Central memory CD4-positive, alpha-beta T cell (primary cell): Measurements from ENCODE around the gene TSNAX.

Experiments
- DNase-seq: peaks from one replicate; pipeline ENCODE4 v3.0.0; 2022

The TSNAX gene

DNA sequence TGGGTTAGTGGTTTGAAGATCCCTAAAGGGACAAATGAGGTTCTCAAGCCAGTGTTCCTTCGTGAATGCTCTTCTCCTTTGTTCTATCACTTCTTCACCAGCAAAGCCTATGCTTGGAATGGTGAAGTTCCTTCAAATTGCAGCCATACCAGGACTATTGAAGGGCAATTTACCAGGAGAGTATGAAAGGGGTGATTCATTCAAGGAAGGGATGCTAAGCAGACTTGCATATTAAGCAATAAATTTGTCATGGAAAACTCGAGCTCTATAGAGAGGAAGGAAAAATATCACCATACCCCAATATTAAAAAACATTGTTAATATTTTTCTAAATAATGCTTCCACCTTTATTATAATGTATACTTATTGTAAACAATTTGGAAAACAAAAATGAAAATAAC is 9.3 kb upstream of the TSNAX start:
- DNase-seq = no peak

DNA sequence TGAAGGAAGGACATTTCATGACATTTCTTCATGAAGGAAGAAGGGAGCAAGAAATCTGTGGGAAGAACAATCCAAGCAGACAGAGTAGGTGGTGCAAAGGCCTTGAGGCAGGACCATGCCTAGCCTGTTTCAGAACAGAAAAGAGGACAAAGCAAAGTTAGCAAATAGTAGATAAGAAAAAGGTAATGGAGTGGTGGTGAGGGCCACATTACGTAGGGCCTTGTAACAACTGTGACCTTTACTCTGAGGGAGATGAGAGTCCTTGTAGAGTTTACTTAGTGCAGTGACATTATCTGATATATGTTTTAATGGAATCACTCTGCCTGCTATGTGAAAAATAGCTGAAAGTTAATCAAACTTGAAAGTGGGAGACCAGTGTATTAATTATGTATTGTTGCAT is 6.4 kb upstream of the TSNAX start:
- no peak for DNase-seq

DNA sequence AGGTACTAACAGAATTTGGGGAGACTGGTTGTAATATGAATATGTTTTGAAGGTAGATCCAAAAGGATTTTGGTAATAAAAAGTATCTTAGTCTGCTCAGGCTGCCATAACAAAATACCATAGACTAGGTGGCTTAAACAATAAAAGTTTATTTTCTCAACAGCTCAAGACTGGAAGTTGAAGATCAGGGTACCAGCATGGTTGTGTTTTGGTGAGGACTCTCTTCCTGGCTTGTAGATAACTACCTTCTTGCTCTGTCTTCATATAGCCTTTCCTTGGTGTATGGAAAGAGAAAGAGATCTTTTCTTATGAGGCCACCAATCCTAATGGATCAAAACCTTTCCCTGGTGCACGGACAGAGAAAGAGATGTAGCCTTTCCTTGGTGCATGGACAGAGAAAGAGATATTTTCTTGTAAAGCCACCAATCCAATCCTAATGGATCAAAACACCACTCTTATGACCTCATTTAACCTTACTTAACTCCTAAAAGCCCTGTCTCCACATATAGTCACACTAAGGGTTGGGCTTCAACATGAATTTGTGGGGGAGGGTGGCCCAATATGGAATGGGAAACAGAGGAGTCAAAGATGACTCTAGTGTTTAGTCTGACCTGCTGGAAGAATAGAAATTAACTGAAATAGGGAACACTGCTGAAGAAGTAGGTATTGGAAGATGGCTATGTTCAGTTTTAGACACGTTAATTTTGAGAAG is 5.4 kb upstream of the TSNAX start:
- DNase-seq = no peak

DNA sequence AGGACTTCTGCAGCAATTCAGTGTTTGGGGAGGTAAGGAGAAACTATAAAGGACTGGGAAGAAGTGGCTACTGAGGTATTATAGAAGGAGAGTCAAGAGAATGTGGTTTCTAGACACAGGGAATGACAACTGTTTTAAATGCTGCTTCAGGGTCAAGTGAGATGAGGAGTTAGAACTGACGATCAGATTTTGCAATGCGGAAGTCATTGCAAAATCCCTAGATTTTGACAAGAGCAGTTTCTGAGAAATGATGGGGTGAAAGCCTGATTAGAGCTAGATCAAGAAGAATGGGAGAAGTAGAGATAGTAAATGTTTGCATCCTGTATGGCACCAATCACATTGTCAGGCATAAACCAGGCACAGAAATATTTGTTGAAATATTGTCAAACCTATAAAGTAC is 4.7 kb upstream of the TSNAX start:
- no peak for DNase-seq

DNA sequence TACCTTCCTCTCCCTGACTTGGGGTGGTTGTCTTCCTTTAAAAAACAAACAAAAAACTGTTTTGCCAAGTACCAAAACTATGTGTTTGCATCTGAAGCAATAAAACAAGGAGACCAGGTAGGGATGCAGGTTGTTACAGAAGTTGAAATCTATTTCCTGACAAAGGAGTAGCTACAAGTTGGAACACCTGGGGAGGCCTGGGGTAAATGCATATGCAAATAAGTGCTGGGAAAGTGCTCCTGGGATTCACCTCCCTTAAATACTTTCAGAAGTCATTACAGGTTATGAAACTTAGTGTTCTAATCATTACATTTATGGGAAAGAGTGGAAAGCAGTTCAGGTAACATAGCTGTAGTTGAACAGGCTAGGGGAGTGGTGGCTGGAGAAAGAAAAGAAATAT is 1.9 kb upstream of the TSNAX start:
- DNase-seq = no peak

DNA sequence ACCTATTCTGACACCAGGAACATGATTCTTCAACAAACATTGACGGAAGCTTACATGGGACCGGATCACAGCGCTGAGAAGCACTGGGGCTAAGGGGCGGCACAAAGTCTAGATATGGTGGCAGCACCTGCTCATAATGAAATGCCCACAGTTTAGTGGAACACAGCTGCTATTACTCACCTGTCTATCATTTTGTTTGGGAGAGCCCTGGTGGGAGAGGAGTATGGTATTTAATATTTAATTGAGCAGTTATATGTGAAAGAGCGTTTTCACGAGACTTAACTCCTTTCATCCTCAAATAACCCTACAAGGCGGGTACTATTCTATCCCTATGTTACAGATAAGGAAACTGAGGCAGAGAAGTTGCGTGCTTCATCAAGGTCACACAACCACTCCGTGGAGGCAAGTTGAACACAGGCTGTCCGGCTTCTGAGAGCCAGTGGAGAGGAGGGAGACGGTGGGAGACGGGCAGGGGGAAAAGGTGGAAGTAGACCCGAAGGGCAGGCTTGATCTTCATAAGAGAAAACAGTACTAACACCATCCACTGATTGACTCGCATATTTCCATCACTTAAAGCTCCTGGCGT is 790 bp upstream of the TSNAX start:
- no peak for DNase-seq

DNA sequence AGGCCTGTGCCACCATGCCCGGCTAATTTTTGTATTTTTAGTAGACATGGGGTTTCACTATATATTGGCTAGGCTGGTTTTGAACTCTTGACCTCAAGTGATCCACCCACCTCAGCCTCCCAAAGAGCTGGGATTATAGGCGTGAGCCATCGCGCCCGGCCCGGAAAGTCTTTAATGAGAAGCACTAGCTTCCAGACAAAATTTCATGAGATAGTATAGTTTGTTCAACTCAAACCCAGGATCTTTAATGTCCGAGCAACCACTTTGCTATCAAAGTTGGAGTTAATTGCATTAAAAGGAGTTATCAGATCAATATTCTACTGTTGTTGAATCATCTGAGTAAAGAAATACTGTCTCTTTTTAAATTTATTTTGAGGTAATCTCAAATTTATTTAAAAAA is 4.8 kb downstream of the TSNAX start:
- no peak for DNase-seq

DNA sequence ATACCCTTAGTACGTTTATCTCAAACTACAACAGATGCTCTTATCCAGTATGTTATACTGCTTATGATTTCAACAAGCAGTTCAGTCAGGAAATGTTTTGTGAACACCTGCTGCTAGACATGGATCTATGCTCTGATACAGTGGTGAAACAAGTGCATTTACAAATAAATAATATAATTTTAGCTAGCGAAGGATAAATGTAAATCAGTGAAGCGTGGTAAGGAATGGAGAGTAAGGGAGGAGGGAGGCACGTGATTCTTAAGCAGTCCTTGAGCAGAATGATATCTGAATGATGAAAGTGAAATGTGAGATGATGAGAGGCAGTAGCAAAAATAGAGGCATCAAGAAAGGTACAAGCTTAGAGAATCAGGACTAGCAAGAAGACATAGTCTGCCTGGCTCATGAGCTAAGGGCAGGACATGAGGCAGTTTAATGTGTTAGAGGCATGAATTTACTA is 6.3 kb downstream of the TSNAX start:
- no peak for DNase-seq

DNA sequence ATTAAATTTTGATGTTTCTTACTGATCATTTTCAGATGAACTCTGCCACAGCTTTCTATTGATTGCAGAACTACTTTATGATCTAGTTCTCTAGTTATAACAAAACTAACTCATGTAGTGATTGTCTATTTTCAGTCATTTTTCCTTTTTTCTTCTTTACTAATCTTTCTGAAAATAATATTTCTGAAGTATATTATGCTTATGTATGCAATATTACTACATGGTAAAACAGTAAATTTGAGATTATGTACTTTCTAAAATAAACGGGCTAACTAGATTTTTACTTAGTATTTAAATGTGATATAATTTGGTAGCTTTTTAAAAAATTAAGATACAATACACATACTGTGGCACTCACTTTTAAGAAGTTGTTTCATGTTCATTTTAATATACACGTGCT is 7.6 kb downstream of the TSNAX start:
- DNase-seq = no peak

DNA sequence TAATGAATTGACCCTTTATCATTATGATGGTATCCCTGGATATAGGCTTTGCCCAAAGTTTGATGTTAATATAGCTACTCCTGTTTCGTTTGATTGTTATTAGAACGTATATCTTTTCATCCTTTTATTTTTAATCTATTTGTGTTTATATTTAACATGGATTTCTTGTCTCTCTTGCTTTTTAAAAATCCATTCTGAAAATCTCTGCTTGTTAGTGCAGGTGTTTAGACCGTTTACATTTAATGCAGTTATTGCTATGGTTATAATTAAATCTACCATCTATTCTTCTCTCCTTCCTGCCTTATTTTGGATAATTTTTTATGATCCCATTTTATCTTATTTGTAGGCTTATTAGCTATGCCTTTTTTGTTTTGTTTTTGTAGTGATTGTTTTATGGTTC is 12.4 kb downstream of the TSNAX start:
- DNase-seq = no peak

DNA sequence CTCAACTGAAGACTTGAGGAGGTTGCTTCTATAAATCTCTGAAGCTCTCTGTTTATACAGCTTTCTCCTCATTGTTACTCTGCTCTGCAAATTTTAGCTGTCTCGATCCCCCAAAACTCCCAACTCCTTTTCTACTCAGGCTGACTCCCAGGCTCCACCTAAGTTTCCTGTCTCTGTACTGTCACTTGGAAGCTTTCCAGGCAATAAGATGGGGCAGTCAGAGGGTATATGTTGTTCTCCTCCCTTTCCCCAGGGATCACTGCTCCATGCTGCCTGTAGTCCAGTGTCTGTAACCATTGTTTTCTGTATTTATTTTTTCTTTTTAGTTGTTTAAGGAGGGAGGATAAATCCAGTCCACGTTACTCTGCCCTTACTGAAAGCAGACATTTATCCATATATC is 13.4 kb downstream of the TSNAX start:
- DNase-seq = no peak

DNA sequence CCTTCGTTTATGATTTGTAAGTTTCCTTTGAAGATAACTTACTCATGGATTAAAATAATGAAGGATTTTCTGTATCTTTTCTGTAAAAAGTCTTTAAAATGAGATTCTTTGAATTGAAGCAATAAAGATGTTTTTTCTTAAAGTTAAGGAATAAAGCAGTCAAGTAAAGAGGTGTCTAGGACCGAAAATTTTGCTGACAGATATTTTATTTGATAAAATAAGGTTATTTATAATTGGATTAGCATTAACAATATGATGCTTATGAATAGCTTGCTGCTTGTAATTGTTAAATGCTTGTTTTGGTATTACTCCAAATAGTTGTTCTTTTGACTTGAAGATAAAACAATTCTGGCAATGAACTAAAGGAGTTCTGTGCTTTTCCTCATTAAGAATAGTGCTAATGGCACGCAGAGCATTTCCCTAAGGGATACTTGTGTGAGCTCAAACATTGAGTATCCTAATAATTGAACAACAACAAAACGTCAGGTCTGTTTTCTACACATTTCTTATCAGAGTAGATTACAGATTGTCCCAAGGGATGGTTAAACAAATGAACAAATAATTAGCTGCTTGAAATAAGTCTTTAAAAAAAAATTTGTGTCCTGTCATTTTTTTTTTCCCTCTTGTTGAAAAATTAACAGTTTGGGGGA is 16.6 kb downstream of the TSNAX start:
- no peak for DNase-seq

DNA sequence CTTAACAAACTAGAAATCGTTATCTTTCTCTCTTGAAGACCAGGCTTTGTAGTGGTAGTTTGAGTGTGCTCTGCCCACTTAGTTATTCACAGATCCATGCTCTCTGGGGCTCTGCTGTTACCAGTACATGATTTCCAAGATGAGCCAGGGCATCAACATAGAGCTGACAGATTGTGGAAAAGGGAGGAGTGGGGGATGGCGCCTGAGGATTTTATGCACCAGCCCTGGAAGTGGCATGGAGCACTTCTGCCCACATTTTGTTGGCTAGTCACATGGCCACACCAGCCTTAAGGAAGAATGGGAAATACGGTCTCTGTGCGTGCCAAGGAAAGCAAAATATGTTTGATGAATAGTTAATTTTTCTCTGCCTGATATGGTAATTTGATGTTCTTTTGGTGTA is 18.2 kb downstream of the TSNAX start:
- DNase-seq = no peak

DNA sequence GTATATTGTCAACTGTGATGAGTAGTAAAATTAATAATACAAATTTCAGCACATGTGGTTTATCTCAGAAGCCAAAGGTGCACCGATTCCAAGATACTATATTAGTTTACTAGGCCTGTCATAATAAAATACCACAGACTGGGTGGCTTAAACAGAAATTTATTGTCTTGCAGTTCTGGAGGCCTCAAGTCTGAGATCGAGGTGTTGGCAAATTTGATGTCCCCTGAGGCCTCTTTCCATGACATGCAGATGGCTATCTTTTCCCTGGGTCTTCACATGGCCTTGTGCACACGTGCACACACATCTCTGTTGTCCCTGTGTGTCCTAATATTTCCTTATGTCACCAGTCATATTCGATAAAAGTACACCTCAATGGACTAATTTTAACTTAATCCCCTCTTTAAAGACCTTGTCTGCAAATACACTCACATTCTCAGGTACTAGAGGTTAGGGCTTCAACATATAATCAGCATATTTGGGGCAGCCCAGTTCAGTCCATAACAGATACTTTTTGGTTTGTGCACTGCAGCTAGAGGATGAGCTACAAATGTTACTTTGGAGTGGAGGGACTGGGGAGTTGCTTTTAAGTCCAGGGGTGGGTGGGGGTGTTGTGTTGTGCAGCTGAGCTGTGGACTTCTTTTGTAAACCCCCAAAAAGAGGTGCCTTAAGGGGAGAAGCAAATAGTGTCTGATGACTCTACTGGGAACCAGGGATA is 21.4 kb downstream of the TSNAX start:
- DNase-seq = no peak

DNA sequence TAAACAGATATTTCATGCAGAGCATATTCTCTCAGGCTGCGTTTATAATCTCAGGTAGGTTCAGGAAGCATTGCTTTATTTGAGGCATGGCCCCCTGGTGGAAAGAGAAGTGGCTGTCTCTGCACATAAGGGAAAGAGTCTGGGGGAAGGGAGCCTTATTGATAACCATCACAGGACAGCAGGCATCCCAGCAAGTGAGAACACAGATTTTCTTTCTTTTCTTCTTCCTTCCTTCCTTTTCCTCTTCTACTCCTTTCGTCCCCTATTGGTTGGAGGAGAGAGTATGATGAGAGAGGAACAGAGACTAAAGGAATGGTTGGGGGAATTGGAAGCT is 21.9 kb downstream of the TSNAX start:
- peak; percentile 25 for DNase-seq

DNA sequence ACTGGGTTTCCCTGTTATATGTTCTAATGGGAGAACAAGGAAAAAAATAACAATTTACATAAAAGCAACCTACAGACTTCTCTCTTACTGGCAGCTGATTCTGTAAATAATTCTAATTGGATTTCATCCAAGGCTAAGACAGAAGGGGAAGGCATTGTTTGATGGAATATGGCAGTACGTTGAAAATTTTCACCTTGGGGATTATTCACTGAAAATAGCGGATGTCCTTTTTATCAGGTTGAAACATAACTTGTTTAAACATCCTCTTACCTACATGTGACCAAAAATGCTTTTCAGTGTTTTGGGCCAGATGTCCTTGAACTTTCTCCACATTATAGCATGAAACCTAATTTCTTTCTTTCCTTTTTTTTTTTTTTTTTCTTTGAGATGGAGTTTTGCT is 24.9 kb downstream of the TSNAX start:
- DNase-seq = no peak

DNA sequence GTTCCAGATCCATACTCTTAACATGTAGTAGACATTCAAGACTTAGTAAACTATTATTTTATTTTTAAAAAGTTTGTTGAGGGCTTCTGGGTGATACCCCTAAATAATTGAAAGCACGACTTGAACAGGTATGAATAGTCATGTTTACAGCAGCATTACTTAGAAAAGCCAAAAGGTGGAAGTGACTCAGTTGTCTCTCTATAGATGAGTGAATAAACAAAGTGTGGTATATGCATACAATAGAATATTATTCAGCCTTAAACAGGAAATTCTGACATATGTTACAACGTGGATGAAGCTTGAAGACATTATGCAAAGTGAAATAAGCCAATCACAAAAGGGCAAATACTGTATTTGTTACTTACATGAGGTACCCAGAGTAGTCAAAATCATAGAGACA is 26.5 kb downstream of the TSNAX start:
- DNase-seq = no peak

DNA sequence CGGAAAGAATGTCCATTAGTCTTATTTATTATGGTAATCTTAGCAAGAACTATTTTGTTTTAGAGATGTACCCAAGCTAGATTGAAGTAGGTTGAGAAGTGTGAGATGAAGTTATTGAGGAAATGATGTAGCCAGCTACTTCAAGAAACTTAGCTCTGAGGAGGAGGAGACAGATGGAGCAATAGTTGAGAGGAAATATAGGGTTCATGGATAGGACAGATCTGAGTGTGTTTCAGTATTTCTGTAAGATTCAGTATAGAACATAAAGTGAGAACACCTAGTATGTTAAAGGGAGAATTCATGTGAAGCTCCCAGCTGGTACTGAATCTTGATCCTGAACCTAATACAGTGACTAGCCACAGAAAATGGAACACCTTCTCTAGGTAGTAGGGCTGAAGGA is 28.9 kb downstream of the TSNAX start:
- DNase-seq = no peak

DNA sequence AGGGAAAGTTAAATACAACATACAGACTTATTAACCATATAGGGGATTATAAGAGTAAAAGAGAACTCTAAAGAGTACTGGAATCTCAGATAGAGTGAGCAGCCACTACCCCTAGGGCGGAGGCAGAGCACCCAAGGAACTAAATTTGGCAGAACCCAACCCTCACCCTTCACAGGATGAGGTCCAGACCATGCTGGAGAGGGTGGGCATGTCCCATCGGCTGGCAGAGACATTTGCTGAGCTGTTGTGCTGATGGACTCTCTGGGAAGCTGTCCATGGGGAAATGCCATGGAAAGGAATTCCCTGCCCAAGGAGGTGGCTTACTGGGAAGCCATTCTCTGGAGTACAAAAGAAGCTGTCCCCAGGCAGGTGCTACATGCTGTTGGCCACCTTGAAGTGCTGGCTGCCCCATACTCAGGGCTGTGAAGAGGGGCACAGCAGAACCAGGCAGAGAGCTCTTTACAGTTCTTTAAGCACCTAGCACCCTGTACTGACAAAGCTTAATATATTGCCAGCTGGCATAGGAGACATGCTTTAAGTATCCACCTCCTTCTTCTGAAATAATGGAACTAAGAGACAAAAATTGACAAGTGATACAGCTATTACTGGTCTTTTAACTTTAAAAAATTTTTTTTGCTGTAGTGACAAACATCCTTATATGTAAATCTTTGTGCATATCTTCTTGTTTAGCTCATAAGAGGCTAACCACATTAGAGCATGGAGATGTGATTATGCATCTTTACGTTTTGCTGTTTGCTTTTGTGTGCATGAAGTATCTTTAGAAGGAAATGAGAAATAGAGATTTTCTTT is 29.6 kb downstream of the TSNAX start:
- no peak for DNase-seq

DNA sequence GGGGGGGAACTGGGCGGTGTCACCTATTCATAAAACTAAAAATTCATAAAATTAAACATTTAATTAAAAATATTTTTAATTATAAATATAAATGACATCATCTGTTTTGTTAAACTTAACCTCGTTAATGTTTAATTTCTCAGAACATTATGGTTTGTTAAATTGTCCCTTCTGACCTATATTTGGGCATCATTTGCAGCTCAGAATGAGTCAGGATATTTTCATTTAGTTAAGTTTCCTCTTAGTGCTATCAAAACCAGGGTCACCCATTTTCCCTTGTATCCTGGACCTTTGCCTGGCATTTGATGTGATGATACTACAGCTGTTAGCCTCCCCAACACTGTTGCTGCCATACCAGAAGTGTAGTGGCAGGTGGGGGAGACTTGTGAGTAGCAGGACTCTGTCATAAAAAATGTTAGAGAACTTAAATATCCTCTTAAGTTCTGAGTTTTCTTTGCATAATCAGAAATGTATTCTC is 30.3 kb downstream of the TSNAX start:
- DNase-seq = no peak

DNA sequence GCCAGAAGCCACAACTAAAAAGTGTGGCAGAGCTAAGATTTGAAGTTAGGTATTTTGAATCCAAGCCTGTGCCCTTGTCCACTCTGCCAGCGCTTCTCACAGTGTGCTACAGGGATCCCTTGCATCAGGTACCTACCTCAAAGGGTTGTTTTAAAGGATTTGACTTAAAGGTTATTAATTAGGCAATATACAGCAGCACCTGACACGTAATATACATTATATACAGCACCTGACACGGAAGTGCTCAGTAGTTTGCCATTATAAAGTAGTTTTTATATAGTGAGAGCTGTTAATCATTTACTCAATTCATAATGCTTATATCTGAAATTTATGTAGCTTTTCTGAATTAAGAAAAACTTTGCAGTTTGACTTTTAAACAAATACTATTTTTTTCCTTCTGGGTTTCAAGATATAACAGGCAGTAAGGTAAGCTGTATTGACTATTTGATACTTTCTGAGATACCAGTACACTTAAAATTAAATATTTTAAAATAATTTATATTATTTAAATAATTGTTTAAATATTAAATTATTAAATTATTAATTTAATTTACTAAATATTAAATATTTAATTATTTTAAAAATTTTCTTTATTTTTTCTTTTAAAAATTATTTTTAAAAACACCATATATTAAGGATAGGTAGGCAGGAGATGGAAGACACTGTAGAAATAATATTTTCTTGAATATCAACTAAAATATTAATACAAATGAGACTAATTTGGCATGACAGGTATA is 33.3 kb downstream of the TSNAX start:
- no peak for DNase-seq

DNA sequence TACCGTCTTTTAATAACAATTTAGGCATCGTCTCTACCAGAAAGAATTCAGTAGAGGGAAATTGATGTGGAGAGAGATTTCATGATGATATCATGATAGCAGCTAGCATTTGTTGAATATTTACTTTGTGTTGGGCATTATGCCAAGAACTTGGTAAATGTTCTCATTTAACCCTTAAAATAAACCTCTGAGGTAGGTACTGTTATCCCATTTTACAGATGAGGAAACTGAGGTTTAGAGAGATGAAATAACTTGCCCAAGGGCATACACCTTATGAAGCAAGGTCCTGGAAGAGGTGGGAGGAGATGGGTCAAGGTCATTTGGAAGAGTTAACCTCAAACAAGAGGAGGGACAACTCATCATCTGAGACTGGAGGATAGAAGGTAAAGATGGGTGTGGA is 34.8 kb downstream of the TSNAX start:
- DNase-seq = no peak
